DMS153 treated with DMSO at 0.1 percent for 48 hours (cell line): ENCODE results near the gene TMEM255B.

Experiments
- DNase-seq: peaks from one replicate; lab custom pipeline; 2025; ENCODE audit not compliant: unreplicated experiment; lab: John Stamatoyannopoulos, UW

The TMEM255B gene

DNA sequence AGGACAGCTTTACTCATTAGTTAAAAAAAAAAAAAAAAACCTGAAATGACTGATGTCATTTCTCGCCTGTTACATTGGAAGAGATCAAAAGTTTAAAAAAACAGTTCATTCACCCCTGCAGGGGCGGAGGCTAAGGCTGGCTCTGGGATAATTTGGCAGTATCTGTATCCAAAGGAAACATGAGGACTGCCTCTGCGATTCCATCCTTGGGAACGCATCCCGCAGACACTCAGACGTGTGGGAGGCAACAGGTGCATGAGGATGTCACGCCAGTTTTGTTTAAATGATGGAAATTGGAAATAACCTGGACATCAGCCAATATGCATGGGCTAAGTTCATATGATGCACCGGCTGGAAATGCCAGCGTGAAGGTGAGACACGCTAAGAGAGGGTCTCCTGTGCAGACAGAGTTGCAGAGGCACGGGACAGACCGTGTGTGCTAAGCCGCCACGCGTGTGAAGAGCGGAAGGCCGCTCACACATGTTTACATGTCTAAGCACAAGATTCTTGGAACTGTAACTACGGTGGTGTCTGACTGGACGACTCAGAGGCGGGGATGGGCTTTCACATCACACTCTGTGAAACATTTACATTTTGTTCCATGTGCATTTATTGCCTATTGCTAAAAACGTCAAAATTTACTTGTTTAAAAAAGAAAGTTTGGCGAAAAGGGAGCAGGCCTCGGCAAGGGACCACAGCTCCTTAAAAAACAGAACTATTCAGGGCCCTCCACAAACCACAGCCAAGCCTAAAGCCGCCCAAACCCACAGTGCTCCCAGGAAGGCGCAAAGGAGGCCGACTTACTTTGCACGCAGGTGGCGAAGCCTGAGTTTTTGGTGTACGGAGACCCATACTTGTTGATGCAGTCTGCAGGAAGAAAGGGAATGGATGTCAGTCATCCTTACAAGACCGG lies 87.0 kb downstream of the TMEM255B start:
- no peak for DNase-seq

DNA sequence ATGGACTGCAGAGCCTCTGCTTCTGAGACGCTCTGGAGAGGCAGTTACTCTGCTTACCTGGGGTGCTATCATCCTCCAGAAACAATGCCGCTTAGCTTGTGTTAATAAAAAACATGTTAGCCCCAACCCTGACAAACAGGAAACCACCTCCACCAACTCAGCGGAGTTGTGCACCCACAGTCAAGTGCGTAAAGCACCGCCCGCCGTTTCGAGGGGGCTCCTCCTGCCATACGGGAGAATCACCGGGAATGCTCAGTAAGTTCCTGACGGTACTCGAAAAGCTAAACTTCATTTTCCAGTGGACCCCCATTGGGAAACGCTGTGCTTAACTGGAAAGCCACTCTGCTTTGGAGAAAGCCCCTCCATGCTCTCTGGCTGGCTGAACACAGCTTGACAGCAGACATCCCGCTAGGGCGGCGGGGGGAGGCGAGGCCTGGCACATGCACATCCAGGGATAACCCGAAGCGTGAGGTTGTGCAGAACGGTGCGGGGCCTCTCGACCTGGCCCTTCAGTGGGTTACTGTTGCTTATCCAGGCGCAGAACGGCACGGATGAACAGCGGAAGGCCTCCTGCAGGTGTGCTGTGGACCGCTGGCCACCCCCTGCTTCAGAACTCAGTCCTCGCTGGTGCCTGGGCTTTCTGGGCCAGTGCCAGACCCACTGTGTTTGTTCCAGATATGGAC lies 87.8 kb downstream of the TMEM255B start:
- no peak for DNase-seq

DNA sequence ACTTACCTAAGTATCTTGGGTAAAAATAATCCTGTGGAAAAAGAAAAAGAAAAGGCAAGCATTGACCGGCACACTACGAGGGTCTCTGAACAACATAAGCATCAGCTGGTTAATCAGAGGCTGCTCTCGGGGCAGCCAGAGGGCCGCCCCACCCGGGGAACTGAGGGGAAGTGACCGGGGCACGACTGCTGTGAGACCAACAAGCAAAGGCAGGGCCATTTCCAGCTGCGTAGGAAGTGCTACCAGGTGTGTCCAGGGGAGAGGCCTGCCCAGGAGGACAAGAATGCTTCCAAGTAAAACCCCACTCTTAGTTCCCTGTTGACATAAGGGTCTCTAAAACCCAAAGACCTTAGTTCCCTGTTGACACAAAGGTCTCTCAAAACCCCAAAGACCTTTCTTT lies 89.0 kb downstream of the TMEM255B start:
- no peak for DNase-seq

DNA sequence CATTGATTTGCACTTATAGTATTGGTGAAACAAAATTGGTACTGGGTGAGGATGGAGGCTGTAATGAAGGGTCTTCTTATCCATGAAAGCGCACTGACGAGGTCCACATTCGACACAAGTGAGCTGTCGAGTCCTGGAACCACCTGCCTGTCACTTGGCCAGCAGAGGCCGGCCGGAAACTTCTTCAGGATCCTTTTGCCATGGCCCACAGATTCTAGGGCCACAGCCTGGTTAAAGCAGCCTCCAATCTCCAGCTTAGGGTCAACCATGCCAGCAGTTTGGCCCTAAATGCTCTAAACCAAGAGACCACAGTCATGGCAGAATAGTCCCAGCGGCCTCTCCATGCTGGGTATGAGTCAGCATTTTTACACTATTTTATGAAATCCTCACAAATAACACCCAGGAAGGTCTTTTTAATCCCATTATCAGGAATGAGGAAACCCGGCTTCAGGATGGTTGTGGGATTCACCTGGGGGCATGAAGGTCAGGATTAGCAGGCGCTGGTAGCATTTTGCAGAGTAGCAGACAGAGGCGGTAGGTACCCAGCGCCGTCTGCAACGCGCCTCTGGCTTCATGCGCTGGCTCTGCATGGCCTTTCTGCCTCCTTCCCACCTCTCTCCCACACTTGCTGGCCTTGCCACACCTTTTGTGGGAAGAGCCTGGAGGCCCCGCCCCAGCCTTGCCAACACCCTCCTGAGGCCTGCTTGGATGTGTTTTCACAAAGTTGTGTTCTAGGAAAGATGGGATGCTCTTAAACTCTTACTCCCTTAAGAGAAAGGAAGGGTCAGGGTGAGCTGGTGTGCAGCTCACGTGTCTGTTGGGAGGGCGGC lies 89.6 kb downstream of the TMEM255B start:
- DNase-seq = no peak

DNA sequence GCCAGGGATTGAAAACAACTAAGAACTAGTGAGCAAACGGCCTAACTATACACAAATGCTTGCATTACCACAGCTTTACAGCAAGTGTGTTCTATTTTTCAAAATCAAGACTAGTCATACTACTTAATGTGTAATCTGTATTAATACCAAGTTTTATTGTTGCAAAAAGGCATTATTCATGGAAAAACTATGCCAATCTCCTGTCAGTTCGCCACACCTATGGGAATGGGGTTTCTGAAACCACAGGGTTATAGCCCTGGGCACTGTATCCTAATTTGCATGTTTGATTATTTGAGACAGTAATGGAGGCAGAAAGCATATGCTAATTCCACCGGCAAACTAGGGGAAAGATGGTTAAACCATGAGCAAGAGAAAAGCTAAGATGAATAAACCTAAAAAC lies 90.5 kb downstream of the TMEM255B start:
- no peak for DNase-seq

DNA sequence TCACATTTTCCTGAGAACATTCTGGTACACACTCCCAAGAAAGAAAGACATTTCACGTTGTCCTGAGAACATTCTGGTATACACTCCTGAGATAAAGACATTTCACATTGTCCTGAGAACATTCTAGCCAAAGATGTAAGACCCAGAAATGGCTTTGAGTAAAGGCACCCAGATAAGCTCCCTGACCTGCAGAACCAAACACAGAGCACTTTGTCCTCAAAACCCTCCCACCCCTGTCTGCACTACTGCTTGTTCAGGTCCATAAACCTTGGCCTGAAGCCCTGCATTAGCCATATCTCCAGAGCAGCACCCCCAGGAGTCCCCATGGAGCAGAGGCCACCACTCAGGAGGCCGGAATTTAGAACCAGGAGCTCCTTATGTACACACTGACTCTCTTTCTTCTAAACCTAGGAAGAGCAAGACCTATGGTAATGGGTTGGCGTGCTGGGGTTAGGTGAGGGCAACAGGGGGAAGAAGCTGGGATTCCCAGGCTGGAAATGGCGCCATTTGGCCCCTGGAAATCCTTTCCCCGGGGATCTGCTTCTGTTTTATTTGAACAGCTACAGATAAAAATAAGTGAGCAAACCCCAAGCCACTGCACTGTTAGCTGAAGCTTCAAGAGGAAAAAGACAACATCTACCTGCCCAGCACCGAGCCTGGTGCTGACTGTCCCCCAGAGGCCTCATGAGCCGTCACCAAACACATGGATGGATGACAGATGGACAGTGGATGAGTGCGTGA lies 91.1 kb downstream of the TMEM255B start:
- no peak for DNase-seq

DNA sequence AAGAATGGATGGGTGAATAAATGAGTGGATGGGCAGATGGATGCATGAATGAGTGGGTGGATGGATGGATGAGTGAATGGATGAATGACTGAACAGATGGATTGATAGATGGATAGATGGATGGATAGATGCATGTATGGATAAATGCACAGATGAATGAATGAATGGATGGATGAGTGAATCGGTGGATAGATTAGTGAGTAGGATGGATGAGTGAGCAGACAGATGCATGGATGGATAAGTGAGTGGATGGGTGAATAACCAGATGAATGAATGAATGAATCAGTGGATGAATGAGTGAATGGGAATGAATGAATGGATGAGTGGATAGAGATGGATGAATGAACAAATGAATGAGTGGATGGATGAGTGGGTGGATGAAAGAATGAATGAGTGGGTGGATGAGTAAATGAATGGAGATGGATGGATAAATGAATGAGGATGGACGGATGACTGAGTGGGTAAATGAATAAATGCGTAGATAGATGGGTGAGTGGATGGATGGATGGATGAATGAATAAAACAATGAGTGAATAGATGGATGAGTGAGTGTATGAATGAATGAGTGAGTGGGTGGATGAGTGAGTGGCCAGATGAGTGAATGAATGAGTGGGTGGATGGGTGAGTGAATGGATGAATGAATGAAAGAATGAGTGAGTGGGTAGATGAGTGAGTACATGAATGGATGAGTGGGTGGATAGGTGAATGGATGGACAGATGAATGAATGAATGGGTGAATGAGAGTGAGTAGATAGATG lies 91.9 kb downstream of the TMEM255B start:
- DNase-seq = no peak

DNA sequence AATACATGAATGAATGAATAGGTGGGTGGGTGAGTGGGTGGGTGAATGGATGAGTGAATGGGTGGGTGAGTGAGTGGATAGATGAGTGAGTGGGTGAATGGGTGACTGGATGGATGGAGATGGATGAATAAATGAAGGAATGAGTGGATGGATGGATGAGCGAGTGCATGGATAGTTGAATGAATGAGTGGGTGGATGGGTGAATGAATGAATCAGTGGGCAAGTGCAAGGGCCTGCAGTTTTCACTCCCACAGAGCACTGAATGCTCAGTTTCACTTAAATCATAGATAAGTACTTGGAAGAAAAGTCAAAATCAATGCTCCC lies 92.4 kb downstream of the TMEM255B start:
- DNase-seq = no peak

DNA sequence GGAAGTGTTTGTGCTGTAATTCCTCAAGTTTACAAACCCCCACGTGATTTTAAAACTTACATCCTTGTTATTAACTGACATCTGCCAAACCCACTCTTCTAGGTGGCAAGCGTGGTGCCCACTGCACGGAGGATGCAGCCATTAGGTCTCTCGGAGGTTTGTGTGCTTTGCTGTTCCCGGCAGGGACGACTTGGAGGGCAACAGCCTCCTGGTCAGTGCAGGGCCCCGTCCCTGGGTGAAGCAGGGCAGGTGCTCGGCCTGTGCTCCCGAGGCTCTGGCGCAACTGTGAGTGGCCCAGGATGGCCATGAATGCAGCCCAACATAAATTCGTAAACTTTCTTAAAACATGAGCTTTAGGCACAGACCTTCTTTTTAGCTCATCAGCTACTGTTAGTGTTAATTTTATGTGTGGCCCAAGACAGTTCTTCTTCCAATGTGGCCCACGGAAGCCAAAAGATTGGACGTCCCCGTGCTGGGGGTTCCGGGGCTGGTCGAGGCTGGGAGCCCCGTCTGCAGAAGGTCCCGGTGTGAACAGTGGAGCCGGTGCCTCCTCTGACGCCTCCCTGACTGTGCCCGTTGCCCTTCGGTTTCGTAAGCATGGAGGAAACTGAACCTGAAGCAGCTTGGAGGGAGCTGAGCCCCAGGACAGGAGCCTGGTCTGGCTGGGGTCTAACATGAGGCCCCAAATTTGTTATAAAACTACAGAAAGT lies 93.0 kb downstream of the TMEM255B start:
- DNase-seq = no peak

DNA sequence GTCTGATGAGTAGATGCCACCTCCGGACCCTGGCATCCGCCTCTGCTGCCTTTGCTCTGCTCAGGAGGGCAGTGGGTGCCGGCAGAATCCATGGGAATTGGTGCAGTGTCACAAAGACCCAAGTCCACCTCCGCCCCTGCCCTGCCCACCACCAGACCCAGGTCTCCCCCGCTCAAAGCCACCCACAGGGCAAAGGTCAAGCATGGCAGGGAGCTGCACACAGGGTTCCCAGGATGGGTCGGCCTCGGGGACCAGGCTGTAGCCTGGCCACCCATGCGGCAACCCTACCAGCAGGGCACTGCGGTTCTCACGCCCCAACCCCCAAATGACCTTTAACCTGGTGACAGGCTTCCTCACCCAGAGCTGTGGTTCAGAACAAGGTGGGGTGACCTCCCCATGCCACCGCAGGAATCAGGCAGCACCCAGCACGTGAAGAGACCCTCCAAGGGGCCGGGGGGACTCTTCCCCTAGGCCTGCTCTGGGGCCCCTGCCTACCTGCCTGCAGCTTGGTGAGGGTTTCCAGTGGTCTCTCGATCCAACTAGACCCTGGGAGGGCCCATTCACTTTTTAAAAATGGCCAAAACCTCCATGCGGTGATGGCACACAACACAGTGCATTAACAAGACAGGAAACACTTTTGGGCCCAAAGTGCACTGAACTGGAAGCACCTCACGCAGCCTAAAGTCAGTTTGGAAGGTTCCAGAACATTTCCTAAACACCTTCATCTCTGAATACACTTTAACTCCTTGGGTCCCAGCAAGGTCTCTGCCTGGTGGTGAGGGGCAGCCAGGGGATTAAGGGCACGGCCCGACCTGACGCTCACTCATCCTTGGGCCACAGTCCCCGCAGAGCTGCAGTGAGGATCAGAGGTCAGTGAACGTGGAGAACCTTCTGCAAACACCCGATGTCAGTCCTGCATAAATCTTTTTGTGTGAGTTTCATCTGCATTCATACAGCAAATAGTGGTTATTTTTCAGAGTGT lies 93.8 kb downstream of the TMEM255B start:
- no peak for DNase-seq

DNA sequence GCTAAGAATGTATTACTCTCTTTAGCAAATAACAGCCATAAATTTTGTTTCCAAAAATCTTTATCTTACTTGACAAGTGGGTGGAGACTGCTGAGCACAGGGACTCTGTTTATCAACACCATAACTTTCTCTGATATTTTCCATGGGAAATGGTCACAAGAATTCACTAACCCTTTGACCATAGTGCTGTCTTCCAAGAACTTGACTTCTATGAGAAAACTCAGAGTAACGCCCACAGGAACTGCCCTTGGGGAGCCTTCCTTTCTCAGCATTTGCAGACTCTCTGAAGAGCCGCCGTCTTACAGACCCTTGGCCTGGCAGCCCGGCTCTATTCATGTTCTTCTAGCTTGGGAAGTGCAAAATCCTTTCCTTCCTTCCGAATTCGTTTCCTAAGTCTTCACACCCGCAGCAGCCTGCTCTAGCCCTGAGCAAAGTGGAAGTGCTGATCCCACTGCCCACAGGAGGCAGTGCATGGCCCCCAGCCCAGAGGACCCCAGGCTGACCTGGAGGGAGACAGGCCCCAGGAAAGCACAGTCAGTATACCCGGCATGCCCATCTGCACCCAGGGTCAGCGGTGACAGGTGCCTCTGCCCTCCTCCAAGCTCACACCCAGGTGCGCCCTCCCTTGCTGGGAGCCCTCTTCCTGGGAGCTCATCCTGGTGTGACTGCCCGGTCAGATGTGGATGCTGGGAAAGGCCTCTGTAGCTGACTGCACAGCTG lies 94.7 kb downstream of the TMEM255B start:
- DNase-seq = no peak

DNA sequence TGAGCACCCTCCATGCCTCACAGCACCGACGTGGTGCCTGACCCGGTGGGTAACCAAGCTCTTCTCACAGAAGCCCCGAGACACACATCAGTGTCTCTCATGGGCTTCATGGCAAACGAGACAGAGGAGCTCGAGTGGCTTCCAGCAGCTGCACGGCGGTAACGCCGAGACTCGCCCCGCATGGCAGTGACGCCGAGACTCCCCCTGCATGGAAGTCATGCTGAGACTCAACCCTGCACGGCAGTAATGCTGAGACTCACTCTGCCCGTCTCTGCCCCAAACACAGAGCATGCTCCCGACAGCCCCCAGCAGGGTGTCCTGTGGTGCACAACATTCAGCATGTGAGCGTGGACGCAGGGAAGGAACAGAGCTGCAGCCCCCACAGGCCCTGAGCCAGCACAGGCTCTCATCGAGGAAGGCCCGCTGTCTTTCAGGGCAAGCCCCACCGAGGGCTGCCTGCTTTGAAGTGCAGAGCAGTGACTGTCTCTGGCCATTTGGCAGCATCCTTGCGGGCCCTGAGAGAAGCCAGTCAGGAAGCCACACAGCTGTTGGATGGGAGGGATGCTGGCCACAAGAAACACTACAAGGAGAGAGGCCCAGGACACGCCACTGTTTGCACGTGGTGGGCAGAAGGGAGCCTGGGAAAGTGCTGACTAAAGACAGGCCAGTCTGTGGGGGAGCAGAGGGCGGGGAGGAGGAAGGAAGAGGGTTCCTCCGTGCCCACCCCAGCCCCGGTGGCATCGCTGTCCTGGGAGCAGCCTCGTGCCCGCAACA lies 95.4 kb downstream of the TMEM255B start:
- DNase-seq = no peak

DNA sequence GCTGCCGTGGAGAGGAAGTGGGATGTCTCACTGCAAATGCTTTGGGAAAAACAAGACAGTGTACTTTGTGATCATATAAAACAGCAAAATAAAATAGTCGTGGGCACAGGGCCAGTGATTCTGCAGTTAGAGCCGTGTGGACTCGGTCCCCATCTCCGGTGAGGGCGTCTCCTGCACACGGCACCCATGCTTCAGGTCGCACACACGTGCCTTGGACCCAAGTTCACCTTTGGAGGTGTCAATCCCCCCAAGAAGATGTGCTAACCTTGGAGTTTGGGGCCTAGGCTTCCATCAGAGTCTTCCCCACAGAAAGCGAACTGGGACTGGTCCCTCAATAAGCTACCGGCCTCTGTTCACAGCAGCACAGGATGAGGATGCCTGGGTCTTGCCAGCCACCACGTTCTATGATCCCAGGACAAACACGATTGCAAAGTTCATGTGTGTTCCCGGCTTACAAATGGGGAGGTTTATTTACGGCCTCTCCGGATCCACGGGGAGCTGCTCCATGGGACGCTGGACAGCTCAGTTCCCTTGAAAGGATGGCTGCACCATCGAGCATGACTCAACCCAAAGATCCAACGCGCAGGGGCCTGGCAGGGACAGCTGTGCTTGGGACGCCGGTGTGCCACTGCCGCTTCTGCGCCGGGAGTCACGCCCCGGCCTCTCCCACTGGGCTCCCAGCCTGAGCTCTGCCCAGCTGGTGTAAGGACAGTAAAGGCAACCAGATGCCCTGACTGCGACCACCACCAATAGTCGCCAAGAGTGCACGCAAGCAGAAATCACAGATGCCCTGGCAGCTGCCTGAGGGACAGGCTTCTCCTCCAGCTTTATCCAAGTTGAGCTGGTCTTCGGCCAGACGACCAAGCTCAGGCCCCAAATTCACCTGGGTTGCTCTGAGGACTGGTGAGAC lies 96.2 kb downstream of the TMEM255B start:
- DNase-seq = no peak

DNA sequence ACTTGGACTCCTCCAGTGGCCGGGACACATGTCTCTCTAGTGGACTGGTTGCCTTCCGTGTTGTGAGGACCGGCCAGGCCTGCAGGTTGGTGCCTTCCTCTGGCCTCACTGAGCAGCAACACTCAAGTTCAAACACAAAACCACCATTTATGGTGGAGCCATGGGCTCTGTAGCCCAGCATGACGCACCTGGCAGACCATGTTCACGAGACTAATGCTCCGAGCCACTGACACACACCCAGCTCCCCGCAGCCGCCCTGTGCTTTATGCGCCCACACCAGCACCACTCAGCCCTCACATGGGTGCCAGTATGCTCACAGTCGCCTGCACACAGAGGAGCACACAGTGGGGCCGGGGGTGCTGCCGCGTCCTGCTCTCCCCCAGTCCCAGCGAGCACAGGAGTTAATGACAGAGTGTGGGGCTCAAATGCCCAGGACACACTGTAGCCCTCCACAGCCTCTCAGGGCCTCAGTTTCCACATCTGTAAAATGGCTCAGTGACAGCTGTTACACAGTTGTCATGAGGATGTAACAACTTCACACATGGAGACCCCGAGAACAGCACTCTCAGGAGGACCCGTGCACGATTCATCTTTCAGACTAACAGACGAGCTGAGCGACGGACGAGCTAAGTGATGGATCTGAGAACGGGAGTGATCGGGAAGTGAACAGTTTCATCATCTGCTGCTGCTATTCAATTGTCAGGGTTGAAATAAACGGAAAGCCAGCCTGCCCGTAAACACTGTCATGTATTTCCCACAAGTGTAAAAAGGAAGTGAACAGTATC lies 97.1 kb downstream of the TMEM255B start:
- no peak for DNase-seq

DNA sequence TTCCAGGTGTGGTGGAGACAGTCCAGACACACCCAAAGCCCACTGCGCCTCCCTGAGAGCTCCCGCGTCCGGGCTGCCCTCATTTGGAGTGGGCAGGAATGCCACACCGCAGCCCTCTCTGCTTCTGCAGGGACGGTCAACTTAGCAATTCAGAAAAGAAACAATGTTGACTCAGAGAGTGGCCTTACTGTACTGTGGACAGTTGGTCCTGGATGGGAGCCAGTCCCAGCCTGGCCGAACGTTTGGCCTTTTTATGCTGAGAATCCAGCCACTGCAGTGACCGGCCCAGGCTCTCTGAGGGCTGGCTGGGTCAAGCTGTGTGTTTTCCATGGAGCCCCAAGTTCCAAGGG lies 97.7 kb downstream of the TMEM255B start:
- DNase-seq = no peak
